HepG2 (cell line): ENCODE results near the gene P2RY6. TPM values are rescaled to one million over a fixed set of nuclear protein-coding genes. Genes with fewer than 3 reads are reported as not detected.

Source experiments
- ISX ChIP-seq: sonication (generic); formaldehyde crosslinking; conservative IDR thresholded peaks from 2 replicates; pipeline ENCODE4 v1.5.0; 2020; ENCODE audit warnings: missing genetic modification reagents
- KDM6A ChIP-seq: IDR thresholded peaks from 2 replicates; pipeline ENCODE4 v1.6.1; 2016; ENCODE audit warnings: low read depth
- NFKB2 ChIP-seq: sonication (generic); formaldehyde crosslinking; IDR thresholded peaks from 2 replicates; pipeline ENCODE4 v1.4.0; 2020; ENCODE audit warnings: missing genetic modification reagents, borderline replicate concordance
- TARDBP ChIP-seq: sonication (generic); formaldehyde crosslinking; IDR thresholded peaks from 2 replicates; pipeline ENCODE4 v1.8.0; 2022; ENCODE audit warnings: mild to moderate bottlenecking, missing genetic modification reagents
- ZBTB7A ChIP-seq: sonication (generic); formaldehyde crosslinking; IDR thresholded peaks from 2 replicates; pipeline ENCODE4 v1.8.0; 2022; ENCODE audit warnings: mild to moderate bottlenecking, missing genetic modification reagents
- ZC3H4 ChIP-seq: sonication (generic); formaldehyde crosslinking; IDR thresholded peaks from 2 replicates; pipeline ENCODE4 v1.4.0; 2020; ENCODE audit warnings: missing genetic modification reagents, borderline replicate concordance
- ZNF124 ChIP-seq: sonication (generic); formaldehyde crosslinking; IDR thresholded peaks from 2 replicates; pipeline ENCODE4 v1.4.0; 2020; ENCODE audit warnings: missing genetic modification reagents
- ZNF816 ChIP-seq: sonication (generic); formaldehyde crosslinking; IDR thresholded peaks from 2 replicates; pipeline ENCODE4 v1.8.0; 2022; ENCODE audit warnings: missing genetic modification reagents, mild to moderate bottlenecking, borderline replicate concordance
- ZZZ3 ChIP-seq: sonication (generic); formaldehyde crosslinking; IDR thresholded peaks from 2 replicates; pipeline ENCODE4 v1.4.0; 2020; ENCODE audit warnings: missing genetic modification reagents, mild to moderate bottlenecking, borderline replicate concordance
- polyA plus RNA-seq, 8 experiments: library from polyadenylated mRNA; depleted of rRNA in 3 of 8; stranded (reverse) in 7 of 8; unstranded in 1 of 8; fragments of >200 nt; fragmentation: Illumina TruSeq in 4 of 8; extraction: Trizol in 4 of 8; gene quantifications; 2 replicates each; pipeline versions ENCODE4 v1.2.1 to v1.2.3, GENCODE V29; 2011 to 2016; ENCODE audit warnings: low read depth in 4 of 8, missing spikeins in 1 of 8, mixed read lengths in 1 of 8; ENCODE audit not compliant: insufficient read depth in 1 of 8
- total RNA-seq, 5 experiments: library from RNA; depleted of rRNA; stranded (reverse); fragments of >200 nt; fragmentation: Illumina TruSeq; extraction: Trizol; gene quantifications; 2 replicates each; pipeline ENCODE4 v1.2.3, GENCODE V29; 2016; ENCODE audit warnings: low read depth in 1 of 5
- TF ChIP-seq, protein P1 (sequence below): sonication (generic); formaldehyde crosslinking; IDR thresholded peaks from 2 replicates; pipeline ENCODE4 v1.4.0; 2020; ENCODE audit warnings: missing genetic modification reagents, mild to moderate bottlenecking, borderline replicate concordance
- TF ChIP-seq, protein P2 (sequence below): sonication (generic); formaldehyde crosslinking; conservative IDR thresholded peaks from 2 replicates; pipeline ENCODE4 v1.4.0; 2020; ENCODE audit warnings: missing genetic modification reagents
- TF ChIP-seq, protein P3 (sequence below): sonication (generic); formaldehyde crosslinking; IDR thresholded peaks from 2 replicates; pipeline ENCODE4 v1.4.0; 2020; ENCODE audit warnings: missing genetic modification reagents, low read depth, mild to moderate bottlenecking, borderline replicate concordance
- TF ChIP-seq, protein P4 (sequence below): sonication (generic); formaldehyde crosslinking; IDR thresholded peaks from 2 replicates; pipeline ENCODE4 v1.4.0; 2020; ENCODE audit warnings: missing genetic modification reagents, borderline replicate concordance

The P2RY6 gene
- total and polyA plus RNA-seq, 2 of the 13 experiments (the other 11 are each of a cell fraction or from before 2014, with no cell fraction given): 0.09 to 0.29 TPM

DNA sequence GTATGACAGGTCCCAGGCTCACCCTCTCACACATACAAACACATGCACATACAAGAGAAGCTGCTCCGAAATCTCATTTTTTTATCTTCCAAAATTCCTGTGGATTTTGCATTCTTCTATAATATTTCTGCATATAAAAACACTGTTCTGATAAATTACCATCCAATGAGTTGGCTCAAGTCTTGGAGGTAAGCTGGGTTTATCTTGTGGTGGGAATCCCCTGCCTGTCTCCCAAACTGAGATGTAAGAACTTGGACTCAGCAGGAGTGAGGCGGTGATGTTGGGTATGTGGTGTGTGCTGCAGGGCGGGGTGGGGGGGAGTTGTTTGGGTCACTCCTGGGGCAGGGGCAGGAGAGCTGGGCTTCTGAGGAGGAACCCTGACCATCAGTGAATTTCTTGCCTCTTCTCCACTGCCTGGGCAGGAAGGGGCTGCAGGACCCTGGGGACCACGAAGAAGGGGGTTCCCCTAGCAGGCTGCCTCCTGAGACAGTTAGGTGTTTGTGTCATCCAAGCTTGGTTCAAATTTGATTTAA is 6.8 kb upstream of the P2RY6 start (continued):
- TF ChIP-seq, protein P1, sequence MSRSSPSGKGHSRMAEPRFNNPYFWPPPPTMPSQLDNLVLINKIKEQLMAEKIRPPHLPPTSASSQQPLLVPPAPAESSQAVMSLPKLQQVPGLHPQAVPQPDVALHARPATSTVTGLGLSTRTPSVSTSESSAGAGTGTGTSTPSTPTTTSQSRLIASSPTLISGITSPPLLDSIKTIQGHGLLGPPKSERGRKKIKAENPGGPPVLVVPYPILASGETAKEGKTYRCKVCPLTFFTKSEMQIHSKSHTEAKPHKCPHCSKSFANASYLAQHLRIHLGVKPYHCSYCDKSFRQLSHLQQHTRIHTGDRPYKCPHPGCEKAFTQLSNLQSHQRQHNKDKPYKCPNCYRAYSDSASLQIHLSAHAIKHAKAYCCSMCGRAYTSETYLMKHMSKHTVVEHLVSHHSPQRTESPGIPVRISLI (CRISPR knock-in tag): no peak
- TF ChIP-seq ZZZ3 (CRISPR knock-in tag) (no peak), KDM6A (CRISPR knock-in tag) (no peak), TARDBP (no peak), ZBTB7A (CRISPR knock-in tag) (no peak), ISX (no peak), NFKB2 (CRISPR knock-in tag) (no peak), ZNF124 (CRISPR knock-in tag) (no peak), ZC3H4 (CRISPR knock-in tag) (no peak), ZNF816 (CRISPR knock-in tag) (no peak)
- TF ChIP-seq, protein P2, sequence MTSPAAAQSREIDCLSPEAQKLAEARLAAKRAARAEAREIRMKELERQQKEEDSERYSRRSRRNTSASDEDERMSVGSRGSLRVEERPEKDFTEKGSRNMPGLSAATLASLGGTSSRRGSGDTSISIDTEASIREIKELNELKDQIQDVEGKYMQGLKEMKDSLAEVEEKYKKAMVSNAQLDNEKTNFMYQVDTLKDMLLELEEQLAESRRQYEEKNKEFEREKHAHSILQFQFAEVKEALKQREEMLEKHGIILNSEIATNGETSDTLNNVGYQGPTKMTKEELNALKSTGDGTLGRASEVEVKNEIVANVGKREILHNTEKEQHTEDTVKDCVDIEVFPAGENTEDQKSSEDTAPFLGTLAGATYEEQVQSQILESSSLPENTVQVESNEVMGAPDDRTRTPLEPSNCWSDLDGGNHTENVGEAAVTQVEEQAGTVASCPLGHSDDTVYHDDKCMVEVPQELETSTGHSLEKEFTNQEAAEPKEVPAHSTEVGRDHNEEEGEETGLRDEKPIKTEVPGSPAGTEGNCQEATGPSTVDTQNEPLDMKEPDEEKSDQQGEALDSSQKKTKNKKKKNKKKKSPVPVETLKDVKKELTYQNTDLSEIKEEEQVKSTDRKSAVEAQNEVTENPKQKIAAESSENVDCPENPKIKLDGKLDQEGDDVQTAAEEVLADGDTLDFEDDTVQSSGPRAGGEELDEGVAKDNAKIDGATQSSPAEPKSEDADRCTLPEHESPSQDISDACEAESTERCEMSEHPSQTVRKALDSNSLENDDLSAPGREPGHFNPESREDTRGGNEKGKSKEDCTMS: no peak
- TF ChIP-seq, protein P3, sequence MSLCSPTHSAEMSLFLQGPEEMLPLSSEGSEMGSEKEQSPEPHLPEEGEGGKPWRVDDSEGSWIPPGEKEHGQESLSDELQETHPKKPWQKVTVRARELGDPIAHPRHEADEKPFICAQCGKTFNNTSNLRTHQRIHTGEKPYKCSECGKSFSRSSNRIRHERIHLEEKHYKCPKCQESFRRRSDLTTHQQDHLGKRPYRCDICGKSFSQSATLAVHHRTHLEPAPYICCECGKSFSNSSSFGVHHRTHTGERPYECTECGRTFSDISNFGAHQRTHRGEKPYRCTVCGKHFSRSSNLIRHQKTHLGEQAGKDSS (CRISPR knock-in tag): no peak
- TF ChIP-seq, protein P4, sequence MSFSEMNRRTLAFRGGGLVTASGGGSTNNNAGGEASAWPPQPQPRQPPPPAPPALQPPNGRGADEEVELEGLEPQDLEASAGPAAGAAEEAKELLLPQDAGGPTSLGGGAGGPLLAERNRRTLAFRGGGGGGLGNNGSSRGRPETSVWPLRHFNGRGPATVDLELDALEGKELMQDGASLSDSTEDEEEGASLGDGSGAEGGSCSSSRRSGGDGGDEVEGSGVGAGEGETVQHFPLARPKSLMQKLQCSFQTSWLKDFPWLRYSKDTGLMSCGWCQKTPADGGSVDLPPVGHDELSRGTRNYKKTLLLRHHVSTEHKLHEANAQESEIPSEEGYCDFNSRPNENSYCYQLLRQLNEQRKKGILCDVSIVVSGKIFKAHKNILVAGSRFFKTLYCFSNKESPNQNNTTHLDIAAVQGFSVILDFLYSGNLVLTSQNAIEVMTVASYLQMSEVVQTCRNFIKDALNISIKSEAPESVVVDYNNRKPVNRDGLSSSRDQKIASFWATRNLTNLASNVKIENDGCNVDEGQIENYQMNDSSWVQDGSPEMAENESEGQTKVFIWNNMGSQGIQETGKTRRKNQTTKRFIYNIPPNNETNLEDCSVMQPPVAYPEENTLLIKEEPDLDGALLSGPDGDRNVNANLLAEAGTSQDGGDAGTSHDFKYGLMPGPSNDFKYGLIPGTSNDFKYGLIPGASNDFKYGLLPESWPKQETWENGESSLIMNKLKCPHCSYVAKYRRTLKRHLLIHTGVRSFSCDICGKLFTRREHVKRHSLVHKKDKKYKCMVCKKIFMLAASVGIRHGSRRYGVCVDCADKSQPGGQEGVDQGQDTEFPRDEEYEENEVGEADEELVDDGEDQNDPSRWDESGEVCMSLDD (CRISPR knock-in tag): no peak
